HEK293 (cell line): ENCODE measurements around the gene SYNGR4.
A peak's percentile ranks its signal among the peaks of the same experiment; 100 is the strongest.

Source experiments
- CTCF ChIA-PET: fragments of 350-600 bp; formaldehyde crosslinking; extraction: SDS; loops from one replicate; lab custom pipeline; 2021; ENCODE audit warnings: antibody characterized with exemption; lab: Yijun Ruan, JAX
- POLR2A ChIA-PET: fragments of 300-600 bp; formaldehyde crosslinking; extraction: SDS; loops from one replicate; lab custom pipeline; 2020; ENCODE audit warnings: antibody characterized with exemption, inconsistent platforms; lab: Yijun Ruan, JAX
- H3K27ac ChIP-seq: fragments of 200-500 bp; sonication (Bioruptor generic); 2 replicates; pipeline ENCODE4 v1.5.1; 2014; ENCODE audit warnings: low read depth, low read length, control low read depth, inconsistent platforms; ENCODE audit errors: extremely low read depth
- H3K36me3 ChIP-seq, 2 experiments: fragments of 200-500 bp in 1 of 2; sonication (Bioruptor generic) in 1 of 2; 1 replicate in 1 of 2; 2 replicates in 1 of 2; pipeline ENCODE4 v1.5.1; 2014 to 2017; ENCODE audit warnings: inconsistent platforms in 2 of 2, low read length in 2 of 2; ENCODE audit not compliant: control insufficient read depth in 2 of 2, insufficient read depth in 1 of 2
- H3K4me1 ChIP-seq: fragments of 200-500 bp; sonication (Bioruptor generic); 2 replicates; pipeline ENCODE4 v1.5.1; 2014; ENCODE audit warnings: mild to moderate bottlenecking, low read length, inconsistent platforms; ENCODE audit not compliant: control insufficient read depth, insufficient read depth
- H3K4me3 ChIP-seq: 2 replicates; pipeline ENCODE4 v1.5.1; 2011; ENCODE audit warnings: low read depth, mild to moderate bottlenecking, control low read depth, low read length, moderate library complexity
- H3K9me3 ChIP-seq: fragments of 200-500 bp; sonication (Bioruptor generic); 2 replicates; pipeline ENCODE4 v1.5.1; 2014; ENCODE audit warnings: low read depth, low read length, inconsistent platforms; ENCODE audit not compliant: control insufficient read depth, insufficient read depth
- GLIS1 ChIP-seq: fragments of 450-650 bp; formaldehyde crosslinking; IDR thresholded peaks from 2 replicates; pipeline ENCODE4 v1.5.1; 2016; ENCODE audit warnings: missing biosample characterization, missing genetic modification characterization
- IKZF3 ChIP-seq: fragments of 450-650 bp; IDR thresholded peaks from 2 replicates; pipeline ENCODE4 v1.5.0; 2018; ENCODE audit warnings: missing biosample characterization, mild to moderate bottlenecking, missing genetic modification characterization, moderate library complexity
- KLF1 ChIP-seq: fragments of 450-650 bp; formaldehyde crosslinking; IDR thresholded peaks from 2 replicates; pipeline ENCODE4 v1.5.1; 2016; ENCODE audit warnings: missing biosample characterization, missing genetic modification characterization
- PRDM1 ChIP-seq: fragments of 450-650 bp; formaldehyde crosslinking; IDR thresholded peaks from 2 replicates; pipeline ENCODE4; 2016; ENCODE audit warnings: missing biosample characterization, missing genetic modification characterization
- SP7 ChIP-seq: fragments of 450-650 bp; formaldehyde crosslinking; IDR thresholded peaks from 2 replicates; pipeline ENCODE4 v1.5.1; 2016; ENCODE audit warnings: missing biosample characterization, missing genetic modification characterization
- ZBTB17 ChIP-seq: fragments of 450-650 bp; formaldehyde crosslinking; IDR thresholded peaks from 2 replicates; pipeline ENCODE4 v1.5.1; 2016; ENCODE audit warnings: missing biosample characterization, missing genetic modification characterization
- ZFHX2 ChIP-seq: fragments of 450-650 bp; formaldehyde crosslinking; conservative IDR thresholded peaks from 2 replicates; pipeline ENCODE4 v1.5.1; 2016; ENCODE audit warnings: missing biosample characterization, missing genetic modification characterization
- ZNF121 ChIP-seq: fragments of 450-650 bp; formaldehyde crosslinking; IDR thresholded peaks from 2 replicates; pipeline ENCODE4 v1.5.1; 2016; ENCODE audit warnings: missing biosample characterization, missing genetic modification characterization
- ZNF202 ChIP-seq: fragments of 450-650 bp; formaldehyde crosslinking; IDR thresholded peaks from 2 replicates; pipeline ENCODE4 v1.5.1; 2016; ENCODE audit warnings: missing biosample characterization, missing genetic modification characterization, borderline replicate concordance
- ZNF221 ChIP-seq: fragments of 450-650 bp; formaldehyde crosslinking; IDR thresholded peaks from 2 replicates; pipeline ENCODE4 v1.5.1; 2017; ENCODE audit warnings: missing biosample characterization, missing genetic modification characterization, borderline replicate concordance
- ZNF266 ChIP-seq: fragments of 450-650 bp; formaldehyde crosslinking; IDR thresholded peaks from 2 replicates; pipeline ENCODE4 v1.5.1; 2016; ENCODE audit warnings: missing biosample characterization, missing genetic modification characterization, low read depth
- ZNF335 ChIP-seq: fragments of 450-650 bp; formaldehyde crosslinking; conservative IDR thresholded peaks from 2 replicates; pipeline ENCODE4 v1.5.1; 2016; ENCODE audit warnings: missing biosample characterization, missing genetic modification characterization
- ZNF366 ChIP-seq: fragments of 450-650 bp; formaldehyde crosslinking; conservative IDR thresholded peaks from 2 replicates; pipeline ENCODE4 v1.5.1; 2016; ENCODE audit warnings: missing biosample characterization, missing genetic modification characterization
- ZNF560 ChIP-seq: fragments of 450-650 bp; formaldehyde crosslinking; IDR thresholded peaks from 2 replicates; pipeline ENCODE4 v1.5.1; 2017; ENCODE audit warnings: missing biosample characterization, missing genetic modification characterization, borderline replicate concordance
- ZNF600 ChIP-seq: fragments of 450-650 bp; formaldehyde crosslinking; IDR thresholded peaks from 2 replicates; pipeline ENCODE4 v1.5.1; 2016; ENCODE audit warnings: missing biosample characterization, missing genetic modification characterization
- TF ChIP-seq, protein P1 (sequence below): fragments of 450-650 bp; formaldehyde crosslinking; IDR thresholded peaks from 2 replicates; pipeline ENCODE4 v1.5.1; 2016; ENCODE audit warnings: missing biosample characterization, missing genetic modification characterization
- TF ChIP-seq, protein P2 (sequence below): fragments of 450-650 bp; formaldehyde crosslinking; IDR thresholded peaks from 2 replicates; pipeline ENCODE4 v1.5.1; 2017; ENCODE audit warnings: missing biosample characterization, missing genetic modification characterization
- TF ChIP-seq, protein P3 (sequence below): fragments of 450-650 bp; formaldehyde crosslinking; IDR thresholded peaks from 2 replicates; pipeline ENCODE4 v1.5.1; 2016; ENCODE audit warnings: missing biosample characterization, missing genetic modification characterization
- TF ChIP-seq, protein P4 (sequence below): fragments of 450-650 bp; formaldehyde crosslinking; IDR thresholded peaks from 2 replicates; pipeline ENCODE4 v1.5.1; 2016; ENCODE audit warnings: missing biosample characterization, missing genetic modification characterization
- TF ChIP-seq, protein P5 (sequence below): fragments of 450-650 bp; formaldehyde crosslinking; IDR thresholded peaks from 2 replicates; pipeline ENCODE4 v1.5.1; 2017; ENCODE audit warnings: missing biosample characterization, missing genetic modification characterization

The SYNGR4 gene

DNA sequence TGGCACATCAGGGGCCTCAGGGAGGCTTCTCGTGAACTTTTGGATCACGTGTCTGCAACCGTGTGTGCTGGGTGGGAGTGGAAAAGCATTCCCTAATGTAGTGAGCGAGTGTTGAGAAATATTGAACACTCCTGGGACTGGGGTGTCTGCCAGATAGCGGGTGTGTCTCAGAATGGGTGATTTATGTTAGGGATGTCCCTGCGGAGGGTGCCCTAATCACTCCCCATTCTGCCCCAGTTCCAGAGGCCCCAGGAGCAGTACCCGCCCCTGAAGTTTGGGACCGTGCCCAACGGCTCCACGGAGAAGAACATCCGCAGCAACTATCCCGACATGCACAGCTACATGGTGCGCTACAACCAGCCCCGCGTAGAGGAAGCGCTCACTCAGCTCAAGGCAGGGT, 57.4 kb downstream of the SYNGR4 start:
- Histone ChIP-seq H3K9me3 (no peaks in the 10 kb centered on the region), H3K4me3 (no peak overlapping the region), H3K36me3 (no peaks in the 10 kb centered on the region), H3K27ac (no peak overlapping the region), H3K4me1 (peaks cover 4% of the 10 kb centered on the region; the same call in 1 of the 2 replicates)
- ChIA-PET CTCF (no interaction called here), POLR2A (no interaction called here)
- TF ChIP-seq ZNF202 (tag by site-specific recombination) (no peak), ZNF366 (tag by site-specific recombination) (no peak), KLF1 (peak; percentile 44; the same call in 1 of the 2 replicates), ZNF121 (tag by site-specific recombination) (no peak)

DNA sequence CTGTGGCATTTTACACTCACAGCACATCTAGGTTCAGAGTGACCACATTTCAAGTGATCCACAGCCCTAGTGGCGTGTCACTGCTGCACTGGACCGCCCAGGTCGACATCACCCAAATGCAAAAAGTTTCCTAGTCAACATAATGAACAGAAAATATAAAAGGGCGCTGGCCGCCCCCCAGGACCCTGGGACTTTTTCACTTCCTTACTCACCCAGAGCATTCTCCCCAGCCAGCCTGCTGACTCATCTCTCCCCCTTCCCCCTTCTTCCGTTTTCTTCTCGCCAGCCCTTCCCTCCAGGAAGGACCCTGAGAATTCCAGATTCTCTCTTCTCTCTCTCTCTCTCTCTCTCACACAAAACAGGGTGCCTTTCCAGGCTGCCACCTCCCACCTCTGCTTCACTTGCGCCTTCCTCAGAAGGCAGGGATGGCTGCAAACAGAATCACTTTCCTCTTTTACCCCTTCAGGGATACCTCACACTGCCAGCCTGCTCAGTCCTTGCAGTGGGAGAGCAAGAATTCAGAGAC, 60.6 kb downstream of the SYNGR4 start:
- TF ChIP-seq, protein P1, sequence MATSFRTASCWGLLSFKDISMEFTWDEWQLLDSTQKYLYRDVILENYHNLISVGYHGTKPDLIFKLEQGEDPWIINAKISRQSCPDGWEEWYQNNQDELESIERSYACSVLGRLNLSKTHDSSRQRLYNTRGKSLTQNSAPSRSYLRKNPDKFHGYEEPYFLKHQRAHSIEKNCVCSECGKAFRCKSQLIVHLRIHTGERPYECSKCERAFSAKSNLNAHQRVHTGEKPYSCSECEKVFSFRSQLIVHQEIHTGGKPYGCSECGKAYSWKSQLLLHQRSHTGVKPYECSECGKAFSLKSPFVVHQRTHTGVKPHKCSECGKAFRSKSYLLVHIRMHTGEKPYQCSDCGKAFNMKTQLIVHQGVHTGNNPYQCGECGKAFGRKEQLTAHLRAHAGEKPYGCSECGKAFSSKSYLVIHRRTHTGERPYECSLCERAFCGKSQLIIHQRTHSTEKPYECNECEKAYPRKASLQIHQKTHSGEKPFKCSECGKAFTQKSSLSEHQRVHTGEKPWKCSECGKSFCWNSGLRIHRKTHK (tag by site-specific recombination) = no peak
- TF ChIP-seq, protein P2, sequence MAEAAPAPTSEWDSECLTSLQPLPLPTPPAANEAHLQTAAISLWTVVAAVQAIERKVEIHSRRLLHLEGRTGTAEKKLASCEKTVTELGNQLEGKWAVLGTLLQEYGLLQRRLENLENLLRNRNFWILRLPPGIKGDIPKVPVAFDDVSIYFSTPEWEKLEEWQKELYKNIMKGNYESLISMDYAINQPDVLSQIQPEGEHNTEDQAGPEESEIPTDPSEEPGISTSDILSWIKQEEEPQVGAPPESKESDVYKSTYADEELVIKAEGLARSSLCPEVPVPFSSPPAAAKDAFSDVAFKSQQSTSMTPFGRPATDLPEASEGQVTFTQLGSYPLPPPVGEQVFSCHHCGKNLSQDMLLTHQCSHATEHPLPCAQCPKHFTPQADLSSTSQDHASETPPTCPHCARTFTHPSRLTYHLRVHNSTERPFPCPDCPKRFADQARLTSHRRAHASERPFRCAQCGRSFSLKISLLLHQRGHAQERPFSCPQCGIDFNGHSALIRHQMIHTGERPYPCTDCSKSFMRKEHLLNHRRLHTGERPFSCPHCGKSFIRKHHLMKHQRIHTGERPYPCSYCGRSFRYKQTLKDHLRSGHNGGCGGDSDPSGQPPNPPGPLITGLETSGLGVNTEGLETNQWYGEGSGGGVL (tag by site-specific recombination) = peak; percentile 60
- TF ChIP-seq PRDM1 (tag by site-specific recombination) (peak; percentile 77), ZNF335 (tag by site-specific recombination) (peak; percentile 84), ZBTB17 (tag by site-specific recombination) (peak; percentile 70), ZNF221 (tag by site-specific recombination) (no peak), SP7 (0 out of 2 replicates have a peak, but pooled peaks have one; percentile 18), ZNF600 (0 out of 2 replicates have a peak, but pooled peaks have one; percentile 18), GLIS1 (tag by site-specific recombination) (peak; percentile 22; the same call in 1 of the 2 replicates), ZFHX2 (peak; percentile 10; the same call in 1 of the 2 replicates), IKZF3 (tag by site-specific recombination) (peak; percentile 47; the same call in 1 of the 2 replicates), ZNF266 (tag by site-specific recombination) (no peak), ZNF560 (tag by site-specific recombination) (no peak)
- TF ChIP-seq, protein P3, sequence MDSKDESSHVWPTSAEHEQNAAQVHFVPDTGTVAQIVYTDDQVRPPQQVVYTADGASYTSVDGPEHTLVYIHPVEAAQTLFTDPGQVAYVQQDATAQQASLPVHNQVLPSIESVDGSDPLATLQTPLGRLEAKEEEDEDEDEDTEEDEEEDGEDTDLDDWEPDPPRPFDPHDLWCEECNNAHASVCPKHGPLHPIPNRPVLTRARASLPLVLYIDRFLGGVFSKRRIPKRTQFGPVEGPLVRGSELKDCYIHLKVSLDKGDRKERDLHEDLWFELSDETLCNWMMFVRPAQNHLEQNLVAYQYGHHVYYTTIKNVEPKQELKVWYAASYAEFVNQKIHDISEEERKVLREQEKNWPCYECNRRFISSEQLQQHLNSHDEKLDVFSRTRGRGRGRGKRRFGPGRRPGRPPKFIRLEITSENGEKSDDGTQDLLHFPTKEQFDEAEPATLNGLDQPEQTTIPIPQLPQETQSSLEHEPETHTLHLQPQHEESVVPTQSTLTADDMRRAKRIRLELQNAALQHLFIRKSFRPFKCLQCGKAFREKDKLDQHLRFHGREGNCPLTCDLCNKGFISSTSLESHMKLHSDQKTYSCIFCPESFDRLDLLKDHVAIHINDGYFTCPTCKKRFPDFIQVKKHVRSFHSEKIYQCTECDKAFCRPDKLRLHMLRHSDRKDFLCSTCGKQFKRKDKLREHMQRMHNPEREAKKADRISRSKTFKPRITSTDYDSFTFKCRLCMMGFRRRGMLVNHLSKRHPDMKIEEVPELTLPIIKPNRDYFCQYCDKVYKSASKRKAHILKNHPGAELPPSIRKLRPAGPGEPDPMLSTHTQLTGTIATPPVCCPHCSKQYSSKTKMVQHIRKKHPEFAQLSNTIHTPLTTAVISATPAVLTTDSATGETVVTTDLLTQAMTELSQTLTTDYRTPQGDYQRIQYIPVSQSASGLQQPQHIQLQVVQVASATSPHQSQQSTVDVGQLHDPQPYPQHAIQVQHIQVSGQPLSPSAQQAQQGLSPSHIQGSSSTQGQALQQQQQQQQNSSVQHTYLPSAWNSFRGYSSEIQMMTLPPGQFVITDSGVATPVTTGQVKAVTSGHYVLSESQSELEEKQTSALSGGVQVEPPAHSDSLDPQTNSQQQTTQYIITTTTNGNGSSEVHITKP (tag by site-specific recombination) = peak; percentile 31; the same call in 1 of the 2 replicates
- TF ChIP-seq, protein P4, sequence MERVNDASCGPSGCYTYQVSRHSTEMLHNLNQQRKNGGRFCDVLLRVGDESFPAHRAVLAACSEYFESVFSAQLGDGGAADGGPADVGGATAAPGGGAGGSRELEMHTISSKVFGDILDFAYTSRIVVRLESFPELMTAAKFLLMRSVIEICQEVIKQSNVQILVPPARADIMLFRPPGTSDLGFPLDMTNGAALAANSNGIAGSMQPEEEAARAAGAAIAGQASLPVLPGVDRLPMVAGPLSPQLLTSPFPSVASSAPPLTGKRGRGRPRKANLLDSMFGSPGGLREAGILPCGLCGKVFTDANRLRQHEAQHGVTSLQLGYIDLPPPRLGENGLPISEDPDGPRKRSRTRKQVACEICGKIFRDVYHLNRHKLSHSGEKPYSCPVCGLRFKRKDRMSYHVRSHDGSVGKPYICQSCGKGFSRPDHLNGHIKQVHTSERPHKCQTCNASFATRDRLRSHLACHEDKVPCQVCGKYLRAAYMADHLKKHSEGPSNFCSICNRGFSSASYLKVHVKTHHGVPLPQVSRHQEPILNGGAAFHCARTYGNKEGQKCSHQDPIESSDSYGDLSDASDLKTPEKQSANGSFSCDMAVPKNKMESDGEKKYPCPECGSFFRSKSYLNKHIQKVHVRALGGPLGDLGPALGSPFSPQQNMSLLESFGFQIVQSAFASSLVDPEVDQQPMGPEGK (tag by site-specific recombination) = 0 out of 2 replicates have a peak, but pooled peaks have one; percentile 51
- TF ChIP-seq, protein P5, sequence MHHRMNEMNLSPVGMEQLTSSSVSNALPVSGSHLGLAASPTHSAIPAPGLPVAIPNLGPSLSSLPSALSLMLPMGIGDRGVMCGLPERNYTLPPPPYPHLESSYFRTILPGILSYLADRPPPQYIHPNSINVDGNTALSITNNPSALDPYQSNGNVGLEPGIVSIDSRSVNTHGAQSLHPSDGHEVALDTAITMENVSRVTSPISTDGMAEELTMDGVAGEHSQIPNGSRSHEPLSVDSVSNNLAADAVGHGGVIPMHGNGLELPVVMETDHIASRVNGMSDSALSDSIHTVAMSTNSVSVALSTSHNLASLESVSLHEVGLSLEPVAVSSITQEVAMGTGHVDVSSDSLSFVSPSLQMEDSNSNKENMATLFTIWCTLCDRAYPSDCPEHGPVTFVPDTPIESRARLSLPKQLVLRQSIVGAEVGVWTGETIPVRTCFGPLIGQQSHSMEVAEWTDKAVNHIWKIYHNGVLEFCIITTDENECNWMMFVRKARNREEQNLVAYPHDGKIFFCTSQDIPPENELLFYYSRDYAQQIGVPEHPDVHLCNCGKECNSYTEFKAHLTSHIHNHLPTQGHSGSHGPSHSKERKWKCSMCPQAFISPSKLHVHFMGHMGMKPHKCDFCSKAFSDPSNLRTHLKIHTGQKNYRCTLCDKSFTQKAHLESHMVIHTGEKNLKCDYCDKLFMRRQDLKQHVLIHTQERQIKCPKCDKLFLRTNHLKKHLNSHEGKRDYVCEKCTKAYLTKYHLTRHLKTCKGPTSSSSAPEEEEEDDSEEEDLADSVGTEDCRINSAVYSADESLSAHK = no peak
- ChIA-PET POLR2A (interaction anchor here (1.0 kb wide), 1 partner anchor 93 kb away, joined by 7 read pairs; no protein-coding TSS in a partner anchor), CTCF (no interaction called here)
- H3K27ac ChIP-seq = 0 out of 2 replicates have a peak overlapping the region, but pooled peaks have one; percentile 31
- peaks cover 4% of the 10 kb centered on the region; the same call in 1 of the 2 replicates for H3K4me1 ChIP-seq
- no peak overlapping the region; the same call in 1 of the 2 replicates for H3K4me3 ChIP-seq
- H3K9me3 ChIP-seq = no peaks in the 10 kb centered on the region
- H3K36me3 ChIP-seq = no peaks in the 10 kb centered on the region
